H9 (cell line): Measurements from ENCODE around the gene ZBTB49. TPM values are rescaled to one million over a fixed set of nuclear protein-coding genes. Genes with fewer than 3 reads are reported as not detected.

ENCODE experiments used
- DNase-seq: peaks from one replicate; pipeline ENCODE4 v3.0.0-alpha.2; 2017
- H2AFZ ChIP-seq: one replicate; pipeline ENCODE4 v1.6.1; 2013; ENCODE audit warnings: mild to moderate bottlenecking, low read length, control low read depth, moderate library complexity
- H2AK5ac ChIP-seq: 2 replicates; pipeline ENCODE4 v1.6.1; 2013; ENCODE audit warnings: low read length, control low read depth, mixed read lengths; ENCODE audit not compliant: insufficient read length
- H2BK120ac ChIP-seq: one replicate; pipeline ENCODE4 v1.6.1; 2013; ENCODE audit warnings: low read depth, mild to moderate bottlenecking, low read length, control low read depth, inconsistent platforms; ENCODE audit not compliant: poor library complexity, severe bottlenecking
- H2BK12ac ChIP-seq: 2 replicates; pipeline ENCODE4 v1.6.1; 2013; ENCODE audit warnings: low read length, control low read depth, mixed read lengths, low read depth; ENCODE audit not compliant: insufficient read length
- H2BK15ac ChIP-seq: 2 replicates; pipeline ENCODE4 v1.6.1; 2013; ENCODE audit warnings: low read depth, low read length, control low read depth
- H2BK20ac ChIP-seq: one replicate; pipeline ENCODE4 v1.6.1; 2013; ENCODE audit warnings: low read depth, mild to moderate bottlenecking, low read length, control low read depth, inconsistent platforms; ENCODE audit not compliant: poor library complexity, severe bottlenecking
- H2BK5ac ChIP-seq: 2 replicates; pipeline ENCODE4 v1.6.1; 2013; ENCODE audit warnings: low read length, control low read depth, mixed read lengths; ENCODE audit not compliant: insufficient read length
- H3K14ac ChIP-seq: 2 replicates; pipeline ENCODE4 v1.6.1; 2013; ENCODE audit warnings: low read length, control low read depth; ENCODE audit not compliant: insufficient read depth
- H3K18ac ChIP-seq: 2 replicates; pipeline ENCODE4 v1.6.1; 2013; ENCODE audit warnings: low read depth, mild to moderate bottlenecking, mixed read lengths, low read length, control low read depth; ENCODE audit not compliant: insufficient read length
- H3K23ac ChIP-seq: 2 replicates; pipeline ENCODE4 v1.6.1; 2013; ENCODE audit warnings: low read length, control low read depth, mixed read lengths, low read depth; ENCODE audit not compliant: insufficient read length
- H3K23me2 ChIP-seq: 2 replicates; pipeline ENCODE4 v1.6.1; 2013; ENCODE audit warnings: low read depth, mild to moderate bottlenecking, mixed read lengths, low read length, control low read depth; ENCODE audit not compliant: insufficient read length, poor library complexity, severe bottlenecking
- H3K27ac ChIP-seq: 2 replicates; pipeline ENCODE4 v1.5.1; 2013; ENCODE audit warnings: low read length, control low read depth, mixed read lengths, low read depth; ENCODE audit not compliant: insufficient read length
- H3K27me3 ChIP-seq: 2 replicates; pipeline ENCODE4 v1.6.1; 2013; ENCODE audit warnings: low read length, control low read depth, inconsistent platforms; ENCODE audit not compliant: insufficient read depth
- H3K4ac ChIP-seq: 2 replicates; pipeline ENCODE4 v1.6.1; 2013; ENCODE audit warnings: low read depth, mild to moderate bottlenecking, control low read depth, inconsistent platforms, low read length, moderate library complexity
- H3K4me1 ChIP-seq: 2 replicates; pipeline ENCODE4 v1.6.1; 2013; ENCODE audit warnings: low read length, control low read depth, inconsistent platforms; ENCODE audit not compliant: insufficient read depth
- H3K4me2 ChIP-seq: 2 replicates; pipeline ENCODE4 v1.6.1; 2013; ENCODE audit warnings: low read length, control low read depth, mixed read lengths; ENCODE audit not compliant: insufficient read length, insufficient read depth
- H3K56ac ChIP-seq: 2 replicates; pipeline ENCODE4 v1.6.1; 2013; ENCODE audit warnings: low read depth, mild to moderate bottlenecking, mixed read lengths, low read length, control low read depth; ENCODE audit not compliant: insufficient read length
- H3K79me1 ChIP-seq: 2 replicates; pipeline ENCODE4 v1.6.1; 2013; ENCODE audit warnings: low read depth, mild to moderate bottlenecking, moderate library complexity, low read length, control low read depth, inconsistent platforms; ENCODE audit not compliant: insufficient read depth, poor library complexity, severe bottlenecking
- H3K79me2 ChIP-seq: 2 replicates; pipeline ENCODE4 v1.6.1; 2013; ENCODE audit warnings: low read length, control low read depth, inconsistent platforms; ENCODE audit not compliant: insufficient read depth
- H3K9ac ChIP-seq: 2 replicates; pipeline ENCODE4 v1.6.1; 2013; ENCODE audit warnings: low read length, control low read depth, mixed read lengths; ENCODE audit not compliant: insufficient read length; ENCODE audit errors: extremely low read depth
- H3K9me3 ChIP-seq: one replicate; pipeline ENCODE4 v1.6.1; 2013; ENCODE audit warnings: low read depth, low read length, inconsistent platforms; ENCODE audit not compliant: control insufficient read depth
- H3T11ph ChIP-seq: one replicate; pipeline ENCODE4 v1.6.1; 2013; ENCODE audit warnings: mild to moderate bottlenecking, low read length, control low read depth, inconsistent platforms
- H4K20me1 ChIP-seq: one replicate; pipeline ENCODE4 v1.6.1; 2013; ENCODE audit not compliant: control insufficient read depth, insufficient read length, insufficient read depth
- H4K5ac ChIP-seq: 2 replicates; pipeline ENCODE4 v1.6.1; 2013; ENCODE audit warnings: low read depth, mild to moderate bottlenecking, mixed read lengths, low read length, control low read depth; ENCODE audit not compliant: insufficient read length
- H4K8ac ChIP-seq: replicated peaks from 2 replicates; pipeline ENCODE4 v1.6.1; 2013; ENCODE audit warnings: low read length, control low read depth, mixed read lengths, low read depth; ENCODE audit not compliant: insufficient read length
- H4K91ac ChIP-seq: 2 replicates; pipeline ENCODE4 v1.6.1; 2013; ENCODE audit warnings: low read depth, mild to moderate bottlenecking, moderate library complexity, mixed read lengths, low read length, control low read depth; ENCODE audit not compliant: insufficient read length
- H3K27ac Mint-ChIP-seq, 3 experiments: 2 replicates in 2 of 3; 3 replicates in 1 of 3; pipeline ENCODE4 v1.8.0; 2020 to 2021; ENCODE audit warnings: mixed read lengths in 3 of 3, mild to moderate bottlenecking in 1 of 3, moderate library complexity in 1 of 3
- H3K27me3 Mint-ChIP-seq: 2 replicates; pipeline ENCODE4 v1.8.0; 2021; ENCODE audit warnings: low read depth, mild to moderate bottlenecking, moderate library complexity, mixed read lengths
- H3K36me3 Mint-ChIP-seq, 3 experiments: 2 replicates in 2 of 3; 3 replicates in 1 of 3; pipeline ENCODE4 v1.8.0; 2020 to 2021; ENCODE audit warnings: low read depth in 3 of 3, mixed read lengths in 3 of 3; ENCODE audit not compliant: insufficient read depth in 1 of 3
- H3K4me1 Mint-ChIP-seq, 2 experiments: 2 replicates each; pipeline ENCODE4 v1.8.0; 2020; ENCODE audit warnings: mixed read lengths in 2 of 2
- H3K4me3 Mint-ChIP-seq, 2 experiments: 2 replicates in 1 of 2; 3 replicates in 1 of 2; pipeline ENCODE4 v1.8.0; 2020 to 2021; ENCODE audit warnings: mild to moderate bottlenecking in 2 of 2, mixed read lengths in 2 of 2, moderate library complexity in 1 of 2
- H3K9me3 Mint-ChIP-seq, 2 experiments: 2 replicates in 1 of 2; 3 replicates in 1 of 2; pipeline ENCODE4 v1.8.0; 2020; ENCODE audit warnings: mild to moderate bottlenecking in 2 of 2, mixed read lengths in 2 of 2, moderate library complexity in 1 of 2
- WGBS: extraction: QIAGEN DNeasy Blood & Tissue Kit; methylation state at CpG from one replicate; pipeline ENCODE4 v1.1.7; 2013; ENCODE audit warnings: missing lambda C conversion rate, low lambda C conversion rate, mixed read lengths; ENCODE audit not compliant: insufficient read length; ENCODE audit errors: extremely low coverage; 5-methylcytosine and 5-hydroxymethylcytosine counted together
- total RNA-seq: library from RNA; stranded (reverse); gene quantifications from 2 replicates; pipeline ENCODE4 v1.2.1, GENCODE V29; 2021
- TF ChIP-seq, protein P1 (sequence below): fragments of 200-600 bp; sonication (generic); conservative IDR thresholded peaks from 3 replicates; pipeline ENCODE4 v1.8.0; 2021; ENCODE audit warnings: antibody characterized with exemption, mild to moderate bottlenecking

The ZBTB49 gene
- total RNA-seq, 1 experiment from 2014 or later: 8.7 TPM

DNA sequence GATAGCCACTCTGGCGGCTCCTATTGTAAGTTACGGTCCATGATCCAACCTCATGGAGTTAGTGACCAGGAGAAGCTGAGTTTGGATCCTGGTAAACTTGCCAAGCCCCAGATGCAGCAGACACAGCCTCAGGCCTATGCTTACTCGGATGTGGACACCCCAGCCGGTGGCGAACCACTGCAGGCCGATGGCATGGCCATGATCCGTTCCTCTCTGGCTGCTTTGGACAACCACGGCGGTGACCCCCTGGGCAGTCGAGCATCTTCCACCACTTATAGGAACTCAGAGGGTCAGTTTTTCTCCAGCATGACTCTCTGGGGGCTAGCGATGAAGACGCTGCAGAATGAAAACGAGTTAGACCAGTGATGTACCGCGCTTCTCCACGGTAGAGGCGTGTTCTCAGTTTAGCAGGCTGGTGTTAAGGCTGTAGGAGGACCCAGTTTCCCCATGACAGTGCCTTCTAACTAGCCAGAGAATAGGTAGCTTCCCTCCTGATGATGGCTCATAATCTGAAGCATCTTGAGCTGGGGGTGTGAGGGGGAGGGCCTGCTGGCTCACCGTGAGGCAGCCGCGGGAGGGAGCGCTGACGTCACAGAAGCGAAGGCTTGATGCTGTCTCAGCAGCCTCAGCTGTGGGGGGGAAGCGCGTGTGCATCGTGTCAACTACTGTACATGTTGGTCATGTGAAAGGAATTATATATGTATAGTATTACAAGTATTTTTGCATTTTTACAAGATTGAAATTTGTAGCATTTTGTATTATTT is 31.1 kb downstream of the ZBTB49 start:
- WGBS: no CpG with 5 or more reads among the region's 26 CpGs
- Histone ChIP-seq H2BK20ac (no peak overlapping the region), H3K4me1 (no peaks in the 10 kb centered on the region), H3K4me2 (no peak overlapping the region), H3K27ac (no peak overlapping the region), H3T11ph (no peak overlapping the region), H3K27me3 (no peaks in the 10 kb centered on the region), H4K8ac (no peak overlapping the region), H4K91ac (no peak overlapping the region), H3K79me2 (no peaks in the 10 kb centered on the region), H2BK12ac (no peak overlapping the region), H2BK15ac (no peak overlapping the region), H3K4ac (no peak overlapping the region), H3K9ac (no peak overlapping the region), H3K23ac (no peak overlapping the region), H3K9me3 (no peaks in the 10 kb centered on the region), H4K5ac (no peak overlapping the region), H3K23me2 (no peaks in the 10 kb centered on the region), H2AK5ac (no peak overlapping the region), H3K56ac (no peak overlapping the region), H2BK5ac (no peak overlapping the region), H3K14ac (no peak overlapping the region), H3K79me1 (no peaks in the 10 kb centered on the region), H2AFZ (no peak overlapping the region), H2BK120ac (no peak overlapping the region), H4K20me1 (no peaks in the 10 kb centered on the region), H3K18ac (no peak overlapping the region)
- H3K9me3 Mint-ChIP-seq: no peaks in the 10 kb centered on the region
- H3K36me3 Mint-ChIP-seq: peaks cover 2 to 25% (median 25%) of the 10 kb centered on the region in 3 experiments; a peak in 5 of 7 replicates
- DNase-seq: no peak
- H3K27ac Mint-ChIP-seq: no peak overlapping the region
- TF ChIP-seq, protein P1, sequence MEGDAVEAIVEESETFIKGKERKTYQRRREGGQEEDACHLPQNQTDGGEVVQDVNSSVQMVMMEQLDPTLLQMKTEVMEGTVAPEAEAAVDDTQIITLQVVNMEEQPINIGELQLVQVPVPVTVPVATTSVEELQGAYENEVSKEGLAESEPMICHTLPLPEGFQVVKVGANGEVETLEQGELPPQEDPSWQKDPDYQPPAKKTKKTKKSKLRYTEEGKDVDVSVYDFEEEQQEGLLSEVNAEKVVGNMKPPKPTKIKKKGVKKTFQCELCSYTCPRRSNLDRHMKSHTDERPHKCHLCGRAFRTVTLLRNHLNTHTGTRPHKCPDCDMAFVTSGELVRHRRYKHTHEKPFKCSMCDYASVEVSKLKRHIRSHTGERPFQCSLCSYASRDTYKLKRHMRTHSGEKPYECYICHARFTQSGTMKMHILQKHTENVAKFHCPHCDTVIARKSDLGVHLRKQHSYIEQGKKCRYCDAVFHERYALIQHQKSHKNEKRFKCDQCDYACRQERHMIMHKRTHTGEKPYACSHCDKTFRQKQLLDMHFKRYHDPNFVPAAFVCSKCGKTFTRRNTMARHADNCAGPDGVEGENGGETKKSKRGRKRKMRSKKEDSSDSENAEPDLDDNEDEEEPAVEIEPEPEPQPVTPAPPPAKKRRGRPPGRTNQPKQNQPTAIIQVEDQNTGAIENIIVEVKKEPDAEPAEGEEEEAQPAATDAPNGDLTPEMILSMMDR: no peak
- peaks cover 12 to 13% of the 10 kb centered on the region in 2 experiments for H3K4me1 Mint-ChIP-seq
- H3K27me3 Mint-ChIP-seq: no peaks in the 10 kb centered on the region
- no peak overlapping the region for H3K4me3 Mint-ChIP-seq
